Measurements from ENCODE around the gene TEX22.

Gene TEX22

DNA sequence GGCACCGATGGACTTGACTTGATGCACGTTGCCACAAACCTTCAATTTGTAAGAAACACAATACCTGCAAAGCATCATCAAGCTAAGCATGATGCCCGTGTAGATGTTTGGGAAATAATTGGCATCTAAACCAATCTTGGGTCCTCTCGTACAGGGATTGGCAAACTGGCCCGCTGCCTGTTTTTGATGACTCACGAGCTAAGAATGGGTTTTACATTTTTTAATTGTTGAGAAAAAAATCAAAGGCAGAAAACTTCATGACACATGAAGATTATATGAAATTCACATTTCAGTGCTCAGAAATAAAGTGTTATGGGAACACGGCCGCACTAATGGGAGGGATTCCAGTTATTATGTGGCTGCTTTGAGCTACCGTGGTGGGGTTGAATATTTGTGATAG is 32.2 kb downstream of the TEX22 start:
- H3K4me1 ChIP-seq (ENCODE audit: insufficient read depth, low read length, severe bottlenecking), result no peaks in the 10 kb centered on the region
- H2AFZ ChIP-seq (ENCODE audit: low read length), result no peak overlapping the region
- no peak overlapping the region for H3K4me3 ChIP-seq (ENCODE audit: low read depth, low read length, poor library complexity, severe bottlenecking)
- TF ChIP-seq, protein P1, sequence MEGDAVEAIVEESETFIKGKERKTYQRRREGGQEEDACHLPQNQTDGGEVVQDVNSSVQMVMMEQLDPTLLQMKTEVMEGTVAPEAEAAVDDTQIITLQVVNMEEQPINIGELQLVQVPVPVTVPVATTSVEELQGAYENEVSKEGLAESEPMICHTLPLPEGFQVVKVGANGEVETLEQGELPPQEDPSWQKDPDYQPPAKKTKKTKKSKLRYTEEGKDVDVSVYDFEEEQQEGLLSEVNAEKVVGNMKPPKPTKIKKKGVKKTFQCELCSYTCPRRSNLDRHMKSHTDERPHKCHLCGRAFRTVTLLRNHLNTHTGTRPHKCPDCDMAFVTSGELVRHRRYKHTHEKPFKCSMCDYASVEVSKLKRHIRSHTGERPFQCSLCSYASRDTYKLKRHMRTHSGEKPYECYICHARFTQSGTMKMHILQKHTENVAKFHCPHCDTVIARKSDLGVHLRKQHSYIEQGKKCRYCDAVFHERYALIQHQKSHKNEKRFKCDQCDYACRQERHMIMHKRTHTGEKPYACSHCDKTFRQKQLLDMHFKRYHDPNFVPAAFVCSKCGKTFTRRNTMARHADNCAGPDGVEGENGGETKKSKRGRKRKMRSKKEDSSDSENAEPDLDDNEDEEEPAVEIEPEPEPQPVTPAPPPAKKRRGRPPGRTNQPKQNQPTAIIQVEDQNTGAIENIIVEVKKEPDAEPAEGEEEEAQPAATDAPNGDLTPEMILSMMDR (IDR thresholded peaks at IDR 0.05; ENCODE audit: low read length), result no peak
- TF ChIP-seq EZH2 (IDR thresholded peaks at IDR 0.05; ENCODE audit: borderline replicate concordance, low read length), result no peak
- H3F3A ChIP-seq (ENCODE audit: insufficient read depth, low read length), result no peaks in the 10 kb centered on the region
- H3K4me2 ChIP-seq (ENCODE audit: low read length), result no peak overlapping the region
- no peak overlapping the region for H3K27ac ChIP-seq (ENCODE audit: low read depth, low read length, poor library complexity, severe bottlenecking)
- H3K79me2 ChIP-seq (ENCODE audit: insufficient read depth, low read length), result peaks cover 82% of the 10 kb centered on the region
- H3K9ac ChIP-seq (ENCODE audit: low read length), result no peak overlapping the region
- H3K36me3 ChIP-seq (ENCODE audit: insufficient read depth, low read length), result peaks cover 84% of the 10 kb centered on the region
- no peaks in the 10 kb centered on the region for H3K27me3 ChIP-seq (ENCODE audit: insufficient read depth, low read length)
- no peaks in the 10 kb centered on the region for H4K20me1 ChIP-seq (ENCODE audit: insufficient read depth, low read length)
- no peaks in the 10 kb centered on the region for H3K9me2 ChIP-seq (ENCODE audit: low read depth, low read length)
- H3K9me3 ChIP-seq (ENCODE audit: low read length), result peaks cover 23% of the 10 kb centered on the region

DNA sequence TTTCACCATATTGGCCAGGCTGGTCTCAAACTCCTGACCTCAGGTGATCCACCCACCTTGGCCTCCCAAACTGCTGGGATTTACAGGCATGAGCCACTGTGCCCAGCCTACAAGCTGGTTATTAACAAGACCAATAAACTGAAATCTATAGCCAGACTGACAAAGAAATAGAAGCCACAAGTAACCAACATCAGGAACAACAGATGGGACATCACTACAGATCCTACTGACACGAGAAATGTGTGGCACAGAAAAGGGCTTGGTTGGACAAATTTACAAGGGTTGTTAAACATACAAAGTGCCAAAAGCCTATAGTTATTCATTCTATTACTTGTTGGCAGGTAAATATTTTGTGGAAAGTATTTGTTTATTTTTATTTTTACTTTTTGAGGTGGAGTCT is 32.9 kb downstream of the TEX22 start:
- TF ChIP-seq, protein P1 (IDR thresholded peaks at IDR 0.05; ENCODE audit: low read length), result no peak
- H3K79me2 ChIP-seq (ENCODE audit: insufficient read depth, low read length), result peaks cover 86% of the 10 kb centered on the region
- no peaks in the 10 kb centered on the region for H3K27me3 ChIP-seq (ENCODE audit: insufficient read depth, low read length)

DNA sequence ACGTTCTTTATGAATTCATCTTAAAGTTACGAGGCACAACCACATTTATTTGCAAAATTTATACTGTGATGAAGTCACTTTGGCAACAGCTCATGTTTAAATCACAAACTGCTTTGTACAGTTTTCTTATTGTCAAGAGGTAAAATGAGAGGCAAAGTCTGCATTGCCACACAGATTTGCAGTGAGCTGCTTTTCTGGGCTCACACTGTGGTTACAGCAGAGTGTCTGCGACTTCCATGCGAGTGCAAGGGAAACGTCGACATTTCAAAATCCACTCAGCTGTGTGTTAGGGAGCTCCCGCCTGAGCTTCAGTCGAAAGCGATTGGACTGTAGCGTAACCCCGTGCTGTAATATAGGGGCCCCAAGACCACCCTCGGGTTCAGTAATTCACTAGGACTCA is 34.3 kb downstream of the TEX22 start:
- Histone ChIP-seq H3F3A (ENCODE audit: insufficient read depth, low read length) (peaks cover 6% of the 10 kb centered on the region; the same call in 1 of the 2 replicates), H3K27me3 (ENCODE audit: insufficient read depth, low read length) (no peaks in the 10 kb centered on the region), H4K20me1 (ENCODE audit: insufficient read depth, low read length) (no peaks in the 10 kb centered on the region), H3K27ac (ENCODE audit: low read depth, low read length, poor library complexity, severe bottlenecking) (no peak overlapping the region), H3K4me3 (ENCODE audit: low read depth, low read length, poor library complexity, severe bottlenecking) (no peak overlapping the region), H3K79me2 (ENCODE audit: insufficient read depth, low read length) (peaks cover 87% of the 10 kb centered on the region), H3K36me3 (ENCODE audit: insufficient read depth, low read length) (peaks cover 78% of the 10 kb centered on the region), H3K9me2 (ENCODE audit: low read depth, low read length) (no peaks in the 10 kb centered on the region), H3K4me2 (ENCODE audit: low read length) (no peak overlapping the region), H3K4me1 (ENCODE audit: insufficient read depth, low read length, severe bottlenecking) (no peaks in the 10 kb centered on the region), H2AFZ (ENCODE audit: low read length) (no peak overlapping the region), H3K9me3 (ENCODE audit: low read length) (peaks cover 29% of the 10 kb centered on the region), H3K9ac (ENCODE audit: low read length) (no peak overlapping the region)
- no peak for TF ChIP-seq EZH2 (IDR thresholded peaks at IDR 0.05; ENCODE audit: borderline replicate concordance, low read length)
- TF ChIP-seq, protein P1 (IDR thresholded peaks at IDR 0.05; ENCODE audit: low read length), result no peak

More for the DNA sequence above, 32.9 kb downstream of the TEX22 start:
- Histone ChIP-seq H3K4me2 (ENCODE audit: low read length) (no peak overlapping the region), H3K9me3 (ENCODE audit: low read length) (peaks cover 26% of the 10 kb centered on the region), H3F3A (ENCODE audit: insufficient read depth, low read length) (no peaks in the 10 kb centered on the region), H3K36me3 (ENCODE audit: insufficient read depth, low read length) (peaks cover 86% of the 10 kb centered on the region), H2AFZ (ENCODE audit: low read length) (no peak overlapping the region), H3K9ac (ENCODE audit: low read length) (no peak overlapping the region), H4K20me1 (ENCODE audit: insufficient read depth, low read length) (no peaks in the 10 kb centered on the region), H3K4me3 (ENCODE audit: low read depth, low read length, poor library complexity, severe bottlenecking) (no peak overlapping the region), H3K9me2 (ENCODE audit: low read depth, low read length) (no peaks in the 10 kb centered on the region), H3K4me1 (ENCODE audit: insufficient read depth, low read length, severe bottlenecking) (no peaks in the 10 kb centered on the region), H3K27ac (ENCODE audit: low read depth, low read length, poor library complexity, severe bottlenecking) (no peak overlapping the region)
